Measurements from ENCODE around the gene HOXB2.

GRCh38 chr17:48505788-48506187 lies 39.1 kb downstream of the HOXB2 start:
- no peak for TF ChIP-seq CTCF (IDR thresholded peaks at IDR 0.05; ENCODE audit: control extremely low read depth in 1 of 3, insufficient read depth in 1 of 3, low read depth in 1 of 3, low read length in 3 of 3)
- no peak for TF ChIP-seq CREB1 (IDR thresholded peaks at IDR 0.05)
- no peak for TF ChIP-seq CHD1 (IDR thresholded peaks at IDR 0.05; ENCODE audit: low read depth, low read length)
- TF ChIP-seq EZH2 (IDR thresholded peaks at IDR 0.05; ENCODE audit: low read depth, low read length, severe bottlenecking): no peak
- TF ChIP-seq USF2 (IDR thresholded peaks at IDR 0.05; ENCODE audit: low read length): no peak
- no peak for TF ChIP-seq SP2 (IDR thresholded peaks at IDR 0.05; ENCODE audit: low read length)
- TF ChIP-seq SUZ12 (IDR thresholded peaks at IDR 0.05; ENCODE audit: low read length): no peak
- no peak for TF ChIP-seq POLR2A (IDR thresholded peaks at IDR 0.05; ENCODE audit: control extremely low read depth in 1 of 2, low read depth in 2 of 2, low read length in 2 of 2)
- TF ChIP-seq FOSL1 (IDR thresholded peaks at IDR 0.05; ENCODE audit: insufficient read depth, low read depth, low read length): no peak
- TF ChIP-seq MAFK (IDR thresholded peaks at IDR 0.05; ENCODE audit: low read depth, low read length): no peak
- no peak for TF ChIP-seq POLR2AphosphoS5 (IDR thresholded peaks at IDR 0.05; ENCODE audit: low read depth, low read length)
- no peak for TF ChIP-seq JUN (IDR thresholded peaks at IDR 0.05; ENCODE audit: low read depth, low read length)
- TF ChIP-seq ASH2L (IDR thresholded peaks at IDR 0.05; ENCODE audit: low read length): no peak
- no peak for TF ChIP-seq HDAC2 (IDR thresholded peaks at IDR 0.05; ENCODE audit: borderline replicate concordance in 1 of 2, low read depth in 2 of 2, low read length in 2 of 2)
